ENCODE data around the gene HS3ST1. TPM values are rescaled to one million over a fixed set of nuclear protein-coding genes. Genes with fewer than 3 reads are reported as not detected.
A peak's percentile ranks its signal among the peaks of the same experiment; 100 is the strongest.

HS3ST1 gene
- total RNA-seq, 2 donors from 2014 or later: 1.3 to 2.8 TPM

DNA sequence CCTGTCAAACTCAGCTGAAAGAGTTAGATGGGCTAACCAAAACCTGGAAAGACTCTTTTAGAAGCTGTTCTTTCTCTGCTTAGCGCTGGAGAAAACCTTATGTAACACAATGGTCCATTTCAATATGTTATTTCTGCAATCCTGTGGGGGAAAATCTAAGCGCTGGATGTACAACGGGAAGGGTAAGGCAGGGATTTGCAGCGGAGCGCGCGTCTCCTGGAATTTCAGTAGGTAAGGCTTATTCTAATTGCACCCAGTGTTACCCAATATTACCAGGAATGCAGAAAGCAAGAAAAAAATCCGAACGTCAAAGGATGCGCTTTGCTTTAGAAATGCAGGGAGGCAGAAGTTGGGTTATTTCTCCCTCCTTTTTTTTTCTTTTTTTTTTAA, 2.0 kb downstream of the HS3ST1 start:
- no peak for DNase-seq
- TF ChIP-seq, protein P1, sequence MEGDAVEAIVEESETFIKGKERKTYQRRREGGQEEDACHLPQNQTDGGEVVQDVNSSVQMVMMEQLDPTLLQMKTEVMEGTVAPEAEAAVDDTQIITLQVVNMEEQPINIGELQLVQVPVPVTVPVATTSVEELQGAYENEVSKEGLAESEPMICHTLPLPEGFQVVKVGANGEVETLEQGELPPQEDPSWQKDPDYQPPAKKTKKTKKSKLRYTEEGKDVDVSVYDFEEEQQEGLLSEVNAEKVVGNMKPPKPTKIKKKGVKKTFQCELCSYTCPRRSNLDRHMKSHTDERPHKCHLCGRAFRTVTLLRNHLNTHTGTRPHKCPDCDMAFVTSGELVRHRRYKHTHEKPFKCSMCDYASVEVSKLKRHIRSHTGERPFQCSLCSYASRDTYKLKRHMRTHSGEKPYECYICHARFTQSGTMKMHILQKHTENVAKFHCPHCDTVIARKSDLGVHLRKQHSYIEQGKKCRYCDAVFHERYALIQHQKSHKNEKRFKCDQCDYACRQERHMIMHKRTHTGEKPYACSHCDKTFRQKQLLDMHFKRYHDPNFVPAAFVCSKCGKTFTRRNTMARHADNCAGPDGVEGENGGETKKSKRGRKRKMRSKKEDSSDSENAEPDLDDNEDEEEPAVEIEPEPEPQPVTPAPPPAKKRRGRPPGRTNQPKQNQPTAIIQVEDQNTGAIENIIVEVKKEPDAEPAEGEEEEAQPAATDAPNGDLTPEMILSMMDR (conservative IDR thresholded peaks at IDR 0.05): no peak
- Histone ChIP-seq H3K4me3 (ENCODE audit: low read length) (peak overlapping the region; percentile 83), H3K9ac (ENCODE audit: extremely low read depth, low read length, poor library complexity, severe bottlenecking) (no peak overlapping the region), H3K4me1 (ENCODE audit: control insufficient read depth, insufficient read depth, low read length) (peaks cover 7% of the 10 kb centered on the region), H3K36me3 (ENCODE audit: control insufficient read depth, insufficient read depth, low read length) (no peaks in the 10 kb centered on the region), H3K27ac (ENCODE audit: low read depth, low read length) (no peak overlapping the region), H3K9me3 (ENCODE audit: control insufficient read depth, low read length) (no peaks in the 10 kb centered on the region), H3K27me3 (ENCODE audit: control insufficient read depth, insufficient read depth, low read length, poor library complexity, severe bottlenecking) (peaks cover 44% of the 10 kb centered on the region)
- peaks cover 49% of the 10 kb centered on the region for H3K4me1 Mint-ChIP-seq
- H3K9me3 Mint-ChIP-seq: no peaks in the 10 kb centered on the region
- peaks cover 49% of the 10 kb centered on the region for H3K27me3 Mint-ChIP-seq (ENCODE audit: insufficient read depth)
- 19 to 23% methylated on average over 5 to 10 of the region's 10 CpGs for WGBS, 2 experiments (ENCODE audit: insufficient coverage in 1 of 2, insufficient read length in 1 of 2)
- no peaks in the 10 kb centered on the region for H3K36me3 Mint-ChIP-seq (ENCODE audit: low read depth)
- H3K4me3 Mint-ChIP-seq: peak overlapping the region; percentile 75
- H3K27ac Mint-ChIP-seq: no peak overlapping the region

GRCh38 chr4:11426003-11426402, 2.7 kb downstream of the HS3ST1 start:
- Histone ChIP-seq H3K4me3 (ENCODE audit: low read length) (no peak overlapping the region), H3K4me1 (ENCODE audit: control insufficient read depth, insufficient read depth, low read length) (peaks cover 14% of the 10 kb centered on the region), H3K9ac (ENCODE audit: extremely low read depth, low read length, poor library complexity, severe bottlenecking) (no peak overlapping the region), H3K27ac (ENCODE audit: low read depth, low read length) (no peak overlapping the region), H3K27me3 (ENCODE audit: control insufficient read depth, insufficient read depth, low read length, poor library complexity, severe bottlenecking) (peaks cover 44% of the 10 kb centered on the region), H3K9me3 (ENCODE audit: control insufficient read depth, low read length) (no peaks in the 10 kb centered on the region), H3K36me3 (ENCODE audit: control insufficient read depth, insufficient read depth, low read length) (no peaks in the 10 kb centered on the region)
- TF ChIP-seq, protein P1 (conservative IDR thresholded peaks at IDR 0.05): no peak
- DNase-seq: no peak
- no peak overlapping the region for H3K4me3 Mint-ChIP-seq
- H3K27ac Mint-ChIP-seq: no peak overlapping the region
- no peaks in the 10 kb centered on the region for H3K36me3 Mint-ChIP-seq (ENCODE audit: low read depth)
- H3K9me3 Mint-ChIP-seq: no peaks in the 10 kb centered on the region
- H3K4me1 Mint-ChIP-seq: peaks cover 57% of the 10 kb centered on the region
- 60 to 89% methylated on average over 1 to 3 of the region's 3 CpGs for WGBS, 2 experiments (ENCODE audit: insufficient coverage in 1 of 2, insufficient read length in 1 of 2)
- H3K27me3 Mint-ChIP-seq (ENCODE audit: insufficient read depth): peaks cover 45% of the 10 kb centered on the region

DNA sequence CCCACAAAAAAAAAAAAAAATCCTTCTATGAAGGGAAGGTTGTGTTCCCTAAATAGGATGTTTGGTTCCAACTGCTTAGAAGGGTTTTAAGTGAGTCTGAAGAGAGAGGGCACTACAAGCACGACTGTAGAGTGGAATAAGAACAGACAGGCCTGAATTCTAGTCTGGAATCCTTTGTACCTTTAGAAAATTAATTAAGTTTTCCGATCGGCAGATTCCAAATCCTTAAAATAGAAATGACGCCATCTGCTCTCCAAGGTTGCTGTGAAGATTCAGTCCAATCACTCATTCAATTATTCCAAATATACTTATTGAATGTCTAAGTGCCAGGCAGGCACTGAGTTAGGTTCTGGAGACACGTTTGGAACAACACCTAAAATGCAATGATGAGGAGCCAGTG, 3.8 kb downstream of the HS3ST1 start:
- peaks cover 19% of the 10 kb centered on the region for H3K4me1 ChIP-seq (ENCODE audit: control insufficient read depth, insufficient read depth, low read length)
- TF ChIP-seq, protein P1 (conservative IDR thresholded peaks at IDR 0.05): no peak
- Mint-ChIP-seq H3K36me3 (ENCODE audit: low read depth) (no peaks in the 10 kb centered on the region), H3K27ac (no peak overlapping the region), H3K27me3 (ENCODE audit: insufficient read depth) (peaks cover 36% of the 10 kb centered on the region), H3K9me3 (no peaks in the 10 kb centered on the region), H3K4me1 (peaks cover 64% of the 10 kb centered on the region), H3K4me3 (no peak overlapping the region)
- H3K9me3 ChIP-seq (ENCODE audit: control insufficient read depth, low read length): no peaks in the 10 kb centered on the region
- no peaks in the 10 kb centered on the region for H3K36me3 ChIP-seq (ENCODE audit: control insufficient read depth, insufficient read depth, low read length)
- no peak overlapping the region for H3K4me3 ChIP-seq (ENCODE audit: low read length)
- no peak overlapping the region for H3K9ac ChIP-seq (ENCODE audit: extremely low read depth, low read length, poor library complexity, severe bottlenecking)
- 89 to 93% methylated on average over 2 to 5 of the region's 5 CpGs for WGBS, 2 experiments (ENCODE audit: insufficient coverage in 1 of 2, insufficient read length in 1 of 2)
- H3K27ac ChIP-seq (ENCODE audit: low read depth, low read length): no peak overlapping the region
- DNase-seq: no peak
- H3K27me3 ChIP-seq (ENCODE audit: control insufficient read depth, insufficient read depth, low read length, poor library complexity, severe bottlenecking): peaks cover 37% of the 10 kb centered on the region
